ENCODE data around the gene WDR27.

WDR27 gene

GRCh38 chr6:169639653-169640278 is 62.1 kb downstream of the WDR27 start:
- TF ChIP-seq CTCF (IDR thresholded peaks at IDR 0.05; ENCODE audit: low read depth, low read length): no peak
- no peak for DNase-seq (ENCODE audit: low read depth in 2 of 2)
- no peak overlapping the region for H3K4me3 ChIP-seq (replicated peaks in 1 of 2; ENCODE audit: low read depth in 2 of 2, low read length in 2 of 2)

GRCh38 chr6:169638915-169639314 is 62.9 kb downstream of the WDR27 start:
- no peak overlapping the region for H3K4me3 ChIP-seq (replicated peaks in 1 of 2; ENCODE audit: low read depth in 2 of 2, low read length in 2 of 2)
- TF ChIP-seq CTCF (IDR thresholded peaks at IDR 0.05; ENCODE audit: low read depth, low read length): no peak
- no peak for DNase-seq (ENCODE audit: low read depth in 2 of 2)

GRCh38 chr6:169638388-169638787 is 63.4 kb downstream of the WDR27 start:
- H3K4me3 ChIP-seq (replicated peaks in 1 of 2; ENCODE audit: low read depth in 2 of 2, low read length in 2 of 2): no peak overlapping the region
- TF ChIP-seq CTCF (IDR thresholded peaks at IDR 0.05; ENCODE audit: low read depth, low read length): no peak
- no peak for DNase-seq (ENCODE audit: low read depth in 2 of 2)

GRCh38 chr6:169635345-169635744 is 66.5 kb downstream of the WDR27 start:
- H3K4me3 ChIP-seq (replicated peaks in 1 of 2; ENCODE audit: low read depth in 2 of 2, low read length in 2 of 2): no peak overlapping the region
- DNase-seq (ENCODE audit: low read depth in 2 of 2): no peak
- TF ChIP-seq CTCF (IDR thresholded peaks at IDR 0.05; ENCODE audit: low read depth, low read length): no peak

GRCh38 chr6:169632841-169633240 is 69.0 kb downstream of the WDR27 start:
- no peak for TF ChIP-seq CTCF (IDR thresholded peaks at IDR 0.05; ENCODE audit: low read depth, low read length)
- no peak for DNase-seq (ENCODE audit: low read depth in 2 of 2)
- no peak overlapping the region for H3K4me3 ChIP-seq (replicated peaks in 1 of 2; ENCODE audit: low read depth in 2 of 2, low read length in 2 of 2)

- H3K4me3 ChIP-seq (replicated peaks in 1 of 2; ENCODE audit: low read depth in 2 of 2, low read length in 2 of 2): no peak overlapping the region
- no peak for DNase-seq (ENCODE audit: low read depth in 2 of 2)
- no peak for TF ChIP-seq CTCF (IDR thresholded peaks at IDR 0.05; ENCODE audit: low read depth, low read length)
Observed at GRCh38 chr6:169629256-169629655, 72.6 kb downstream of the WDR27 start.

Measured in cardiac fibroblast (primary cell).